SK-N-SH (cell line): ENCODE data around the gene FGF10. TPM values are rescaled to one million over a fixed set of nuclear protein-coding genes. Genes with fewer than 3 reads are reported as not detected.

ENCODE experiments used
- CTCF ChIA-PET: fragments of 300-600, 350-600 bp; formaldehyde crosslinking; extraction: SDS; loops from one replicate; lab custom pipeline; 2021; lab: Yijun Ruan, JAX
- POLR2A ChIA-PET: fragments of 350-600 bp; sonication (Branson Sonifier 250); formaldehyde crosslinking; extraction: SDS; loops from one replicate; lab custom pipeline; 2020; ENCODE audit warnings: antibody characterized with exemption, inconsistent platforms; lab: Yijun Ruan, JAX
- DNase-seq: peaks from one replicate; pipeline ENCODE4 v3.0.0; 2012
- H2AFZ ChIP-seq: fragments of 200-600 bp; sonication (generic); 2 replicates; pipeline ENCODE4 v1.8.1; 2016; ENCODE audit warnings: antibody characterized with exemption, mild to moderate bottlenecking, low read depth
- H3F3A ChIP-seq: fragments of 200-600 bp; sonication (generic); replicated peaks from 2 replicates; pipeline ENCODE3; 2016; ENCODE audit warnings: antibody characterized with exemption, mild to moderate bottlenecking; ENCODE audit not compliant: insufficient read depth
- H3K27ac ChIP-seq, 2 experiments: fragments of 200-500 bp in 1 of 2; fragments of 200-600 bp in 1 of 2; sonication (Bioruptor generic) in 1 of 2; sonication (generic), shearing (Covaris generic) in 1 of 2; 2 replicates each; pipeline versions ENCODE4 v1.5.1 to v1.6.1; 2014 to 2016; ENCODE audit warnings: low read depth in 2 of 2, inconsistent platforms in 1 of 2, low read length in 1 of 2, mild to moderate bottlenecking in 1 of 2, mixed read lengths in 1 of 2
- H3K27me3 ChIP-seq: fragments of 200-600 bp; sonication (generic), shearing (Covaris generic); 2 replicates; pipeline ENCODE4 v1.6.1; 2016; ENCODE audit warnings: mixed run types; ENCODE audit not compliant: insufficient read depth
- H3K36me3 ChIP-seq, 2 experiments: fragments of 200-500 bp in 1 of 2; fragments of 200-600 bp in 1 of 2; sonication (Bioruptor generic) in 1 of 2; sonication (generic) in 1 of 2; replicated peaks in 1 of 2; 2 replicates each; pipeline versions ENCODE3 to v1.5.1; 2014 to 2016; ENCODE audit warnings: low read length in 1 of 2, mild to moderate bottlenecking in 1 of 2; ENCODE audit not compliant: insufficient read depth in 2 of 2, control insufficient read depth in 1 of 2
- H3K4me1 ChIP-seq, 2 experiments: fragments of 200-500 bp in 1 of 2; fragments of 200-600 bp in 1 of 2; sonication (Bioruptor generic) in 1 of 2; sonication (generic), shearing (Covaris generic) in 1 of 2; 2 replicates each; pipeline versions ENCODE4 v1.5.1 to v1.6.1; 2014 to 2016; ENCODE audit warnings: low read depth in 1 of 2, low read length in 1 of 2, mixed run types in 1 of 2; ENCODE audit not compliant: insufficient read depth in 2 of 2, control insufficient read depth in 1 of 2
- H3K4me2 ChIP-seq: fragments of 200-600 bp; sonication (generic), shearing (Covaris generic); 2 replicates; pipeline ENCODE4 v1.6.1; 2017; ENCODE audit warnings: mixed run types
- H3K4me3 ChIP-seq, 2 experiments: fragments of 200-500 bp in 1 of 2; fragments of 200-600 bp in 1 of 2; sonication (Bioruptor generic) in 1 of 2; sonication (generic), shearing (Covaris generic) in 1 of 2; 2 replicates each; pipeline versions ENCODE4 v1.5.1 to v1.8.1; 2014 to 2016; ENCODE audit warnings: low read depth in 2 of 2, inconsistent platforms in 1 of 2, low read length in 1 of 2, mild to moderate bottlenecking in 1 of 2, mixed read lengths in 1 of 2, moderate library complexity in 1 of 2
- H3K79me2 ChIP-seq: fragments of 200-600 bp; sonication (generic); 2 replicates; pipeline ENCODE4 v1.8.1; 2017; ENCODE audit warnings: mild to moderate bottlenecking; ENCODE audit not compliant: insufficient read depth
- H3K9ac ChIP-seq: fragments of 200-600 bp; sonication (generic); 2 replicates; pipeline ENCODE4 v1.6.1; 2017; ENCODE audit warnings: mixed run types
- H3K9me2 ChIP-seq: fragments of 200-600 bp; sonication (generic); 2 replicates; pipeline ENCODE4 v1.6.1; 2017; ENCODE audit warnings: mixed run types
- H3K9me3 ChIP-seq: fragments of 200-600 bp; sonication (generic); 2 replicates; pipeline ENCODE4 v1.6.1; 2017; ENCODE audit warnings: mixed run types, mild to moderate bottlenecking, moderate library complexity
- H4K20me1 ChIP-seq: fragments of 200-600 bp; sonication (generic); 2 replicates; pipeline ENCODE4 v1.6.1; 2017; ENCODE audit warnings: mild to moderate bottlenecking, mixed run types; ENCODE audit not compliant: insufficient read depth
- CHD2 ChIP-seq: fragments of 150-350 bp; IDR thresholded peaks from 2 replicates; pipeline ENCODE4 v1.6.1; 2018; ENCODE audit warnings: low read length; ENCODE audit not compliant: partially characterized antibody
- ELF1 ChIP-seq: IDR thresholded peaks from 2 replicates; pipeline ENCODE4 v1.4.0; 2012
- EZH2phosphoT487 ChIP-seq: fragments of 200-600 bp; sonication (generic); IDR thresholded peaks from 2 replicates; pipeline ENCODE4 v1.6.1; 2017; ENCODE audit warnings: low read depth, mixed run types, mild to moderate bottlenecking, antibody characterized with exemption, moderate library complexity, borderline replicate concordance
- FOXM1 ChIP-seq: IDR thresholded peaks from 2 replicates; pipeline ENCODE4 v1.4.0; 2012; ENCODE audit warnings: low read depth, mild to moderate bottlenecking
- GATA2 ChIP-seq: sonication (generic); formaldehyde crosslinking; IDR thresholded peaks from 2 replicates; pipeline ENCODE4 v1.5.0; 2020; ENCODE audit warnings: mild to moderate bottlenecking, missing genetic modification reagents
- IRF3 ChIP-seq: fragments of 150-350 bp; IDR thresholded peaks from 2 replicates; pipeline ENCODE4 v1.6.1; 2016; ENCODE audit warnings: mild to moderate bottlenecking, low read depth, low read length
- MAX ChIP-seq: IDR thresholded peaks from 2 replicates; pipeline ENCODE4 v1.4.0; 2012; ENCODE audit warnings: low read depth
- MEF2A ChIP-seq: IDR thresholded peaks from 2 replicates; pipeline ENCODE4 v1.4.0; 2012; ENCODE audit warnings: low read depth, borderline replicate concordance
- MXI1 ChIP-seq: IDR thresholded peaks from 2 replicates; pipeline ENCODE4 v1.6.1; 2012; ENCODE audit warnings: mild to moderate bottlenecking, low read depth, low read length, improper control_type of control experiment
- NFIC ChIP-seq: IDR thresholded peaks from 2 replicates; pipeline ENCODE4 v1.4.0; 2012; ENCODE audit warnings: borderline replicate concordance
- NRF1 ChIP-seq: IDR thresholded peaks from 2 replicates; pipeline ENCODE4 v1.6.1; 2012; ENCODE audit warnings: low read depth, mild to moderate bottlenecking, low read length
- PBX3 ChIP-seq: IDR thresholded peaks from 2 replicates; pipeline ENCODE4; 2012
- POLR2AphosphoS5 ChIP-seq: IDR thresholded peaks from 2 replicates; pipeline ENCODE4 v1.6.1; 2012; ENCODE audit warnings: low read depth, low read length
- RAD21 ChIP-seq: IDR thresholded peaks from 2 replicates; pipeline ENCODE4 v1.6.1; 2012; ENCODE audit warnings: mild to moderate bottlenecking, low read length
- RFX5 ChIP-seq: IDR thresholded peaks from 2 replicates; pipeline ENCODE4 v1.6.1; 2012; ENCODE audit warnings: mild to moderate bottlenecking, improper control_type of control experiment, low read length
- RXRA ChIP-seq: IDR thresholded peaks from 2 replicates; pipeline ENCODE4 v1.4.0; 2012; ENCODE audit warnings: low read depth, mild to moderate bottlenecking, borderline replicate concordance
- SIN3A ChIP-seq: IDR thresholded peaks from 2 replicates; pipeline ENCODE4 v1.6.1; 2012; ENCODE audit warnings: low read depth, mild to moderate bottlenecking, low read length, moderate library complexity, borderline replicate concordance
- SMC3 ChIP-seq: IDR thresholded peaks from 2 replicates; pipeline ENCODE4 v1.6.1; 2012; ENCODE audit warnings: low read depth, low read length, improper control_type of control experiment
- TAF1 ChIP-seq: IDR thresholded peaks from 2 replicates; pipeline ENCODE4 v1.6.1; 2012; ENCODE audit warnings: low read depth, mild to moderate bottlenecking, low read length, moderate library complexity, borderline replicate concordance
- TEAD4 ChIP-seq: IDR thresholded peaks from 2 replicates; pipeline ENCODE4 v1.4.0; 2012; ENCODE audit warnings: mild to moderate bottlenecking, borderline replicate concordance; ENCODE audit not compliant: insufficient read depth
- ZBTB33 ChIP-seq: IDR thresholded peaks from 2 replicates; pipeline ENCODE4 v1.4.0; 2012; ENCODE audit warnings: low read depth, borderline replicate concordance
- WGBS: methylation state at CpG from one replicate; pipeline ENCODE4 v1.1.6; 2017; ENCODE audit warnings: low lambda C conversion rate; 5-methylcytosine and 5-hydroxymethylcytosine counted together
- polyA plus RNA-seq, 3 experiments: library from polyadenylated mRNA; depleted of rRNA; stranded (reverse); fragments of >200 nt; gene quantifications; 2 replicates each; pipeline ENCODE4 v1.2.3, GENCODE V29; 2012

FGF10 gene
- polyA plus RNA-seq, 1 of the 3 experiments (the other 2 are of a cell fraction) = not detected

GRCh38 chr5:44398382-44398781 is 9.2 kb upstream of the FGF10 start:
- no peak for DNase-seq
- Histone ChIP-seq H3K27ac (no peak overlapping the region), H3K79me2 (no peaks in the 10 kb centered on the region), H4K20me1 (no peaks in the 10 kb centered on the region), H3K4me3 (no peak overlapping the region), H3K9me2 (no peaks in the 10 kb centered on the region), H2AFZ (no peak overlapping the region), H3K9ac (no peak overlapping the region)
- CTCF ChIA-PET = interaction anchor here (0.6 kb wide), 1 partner anchor 151 kb away, joined by 3 read pairs; no protein-coding TSS in a partner anchor
- POLR2A ChIA-PET = no interaction called here
- TF ChIP-seq TAF1 = no peak
- TF ChIP-seq RAD21 = no peak
- TF ChIP-seq, all 33 proteins: peak for 0
- Histone ChIP-seq H3K4me1 (no peaks in the 10 kb centered on the region), H3K36me3 (no peaks in the 10 kb centered on the region), H3K27me3 (no peaks in the 10 kb centered on the region; the same call in 1 of the 2 replicates), H3K9me3 (no peaks in the 10 kb centered on the region), H3F3A (no peaks in the 10 kb centered on the region), H3K4me2 (no peak overlapping the region)

- DNase-seq = no peak
- Histone ChIP-seq H3K4me3 (no peak overlapping the region), H3K9me2 (no peaks in the 10 kb centered on the region), H3K27me3 (peaks cover 3% of the 10 kb centered on the region; the same call in 1 of the 2 replicates), H3K36me3 (no peaks in the 10 kb centered on the region), H3F3A (no peaks in the 10 kb centered on the region), H3K4me1 (no peaks in the 10 kb centered on the region), H3K79me2 (no peaks in the 10 kb centered on the region), H3K27ac (no peak overlapping the region), H3K9me3 (no peaks in the 10 kb centered on the region), H4K20me1 (no peaks in the 10 kb centered on the region), H2AFZ (no peak overlapping the region), H3K4me2 (no peak overlapping the region), H3K9ac (no peak overlapping the region)
- WGBS = 15% methylated on average over 3 of the region's 3 CpGs
- CTCF ChIA-PET = no interaction called here
- POLR2A ChIA-PET = no interaction called here
- TF ChIP-seq MXI1 = no peak
- TF ChIP-seq NFIC = no peak
- TF ChIP-seq ELF1 = no peak
- no peak for TF ChIP-seq RXRA
- no peak for TF ChIP-seq SIN3A
- TF ChIP-seq TAF1 = no peak
- no peak for TF ChIP-seq CHD2
- no peak for TF ChIP-seq NRF1
- TF ChIP-seq FOXM1 = no peak
- no peak for TF ChIP-seq GATA2 (CRISPR knock-in tag)
- TF ChIP-seq SMC3 = no peak
- no peak for TF ChIP-seq RFX5
- TF ChIP-seq ZBTB33 = no peak
- no peak for TF ChIP-seq POLR2AphosphoS5
- TF ChIP-seq MAX = no peak
- no peak for TF ChIP-seq IRF3
- TF ChIP-seq TEAD4 = no peak
- TF ChIP-seq MEF2A = no peak
- no peak for TF ChIP-seq EZH2phosphoT487
- TF ChIP-seq PBX3 = no peak
Observed at GRCh38 chr5:44396312-44396711, 7.1 kb upstream of the FGF10 start.
